Endothelial cell of umbilical vein (primary cell): Measurements from ENCODE around the gene FBXO48. TPM values are rescaled to one million over a fixed set of nuclear protein-coding genes. Genes with fewer than 3 reads are reported as not detected.

Source experiments
- BruUV-seq: library from RNA; stranded (reverse); fragments of 400-500 nt; replicated peaks from 2 replicates; lab custom pipeline; 2021; lab: Mats Ljungman, UMichigan
- CTCF ChIA-PET: fragments of 300-600, 350-600 bp; sonication (Branson Sonifier 250); formaldehyde crosslinking; loops from one replicate; lab custom pipeline; 2021; ENCODE audit warnings: antibody characterized with exemption, inconsistent platforms; lab: Charles Lee
- POLR2A ChIA-PET: fragments of 300-600, 350-600 bp; sonication (Branson Sonifier 250); formaldehyde crosslinking; loops from one replicate; lab custom pipeline; 2021; ENCODE audit warnings: antibody characterized with exemption, inconsistent platforms; lab: Charles Lee
- DNase-seq: peaks from one replicate; pipeline ENCODE4 v3.0.0-alpha.2; 2011; ENCODE audit warnings: low read depth, low spot score
- FAIRE-seq: peaks from 2 replicates; lab custom pipeline; 2011; peaks lifted over from hg19 to GRCh38; lab: Jason Lieb, UNC
- H2AFZ ChIP-seq: 2 replicates; pipeline ENCODE4 v1.6.0; 2012; ENCODE audit warnings: low read depth, low read length, control low read depth, inconsistent platforms
- H3K27ac ChIP-seq: 2 replicates; pipeline ENCODE4 v1.5.1; 2011; ENCODE audit warnings: low read depth, mild to moderate bottlenecking, control low read depth, low read length, moderate library complexity; ENCODE audit not compliant: insufficient read depth
- H3K27me3 ChIP-seq, 2 experiments: 2 replicates each; pipeline versions ENCODE4 v1.6.0 to v1.6.1; 2011; ENCODE audit warnings: low read length in 2 of 2, mixed read lengths in 1 of 2; ENCODE audit not compliant: control insufficient read depth in 2 of 2, insufficient read depth in 2 of 2
- H3K36me3 ChIP-seq, 2 experiments: 2 replicates in 1 of 2; 3 replicates in 1 of 2; pipeline ENCODE4 v1.5.1; 2011; ENCODE audit warnings: low read length in 2 of 2, mild to moderate bottlenecking in 1 of 2, moderate library complexity in 1 of 2; ENCODE audit not compliant: control insufficient read depth in 2 of 2, insufficient read depth in 2 of 2; ENCODE audit errors: extremely low read depth in 1 of 2
- H3K4me1 ChIP-seq: 3 replicates; pipeline ENCODE4 v1.5.1; 2011; ENCODE audit warnings: mild to moderate bottlenecking, low read length; ENCODE audit not compliant: control insufficient read depth, insufficient read depth; ENCODE audit errors: extremely low read depth
- H3K4me2 ChIP-seq: 2 replicates; pipeline ENCODE4 v1.6.1; 2011; ENCODE audit warnings: low read length, control low read depth, mixed read lengths; ENCODE audit not compliant: insufficient read depth
- H3K4me3 ChIP-seq, 3 experiments: fragments of 200-600 bp in 1 of 3; sonication (generic), shearing (Covaris generic) in 1 of 3; replicated peaks in 1 of 3; 2 replicates each; pipeline ENCODE4 v1.5.1; 2011 to 2016; ENCODE audit warnings: control low read depth in 3 of 3, low read length in 3 of 3, mild to moderate bottlenecking in 2 of 3, inconsistent platforms in 1 of 3, low read depth in 1 of 3, moderate library complexity in 1 of 3; ENCODE audit not compliant: insufficient read depth in 1 of 3
- H3K79me2 ChIP-seq: 2 replicates; pipeline ENCODE4 v1.6.0; 2012; ENCODE audit warnings: low read length, inconsistent platforms; ENCODE audit not compliant: control insufficient read depth, insufficient read depth
- H3K9ac ChIP-seq: replicated peaks from 2 replicates; pipeline ENCODE3; 2011; ENCODE audit warnings: low read length, control low read depth; ENCODE audit not compliant: insufficient read depth; ENCODE audit errors: extremely low read depth
- H3K9me1 ChIP-seq: replicated peaks from 3 replicates; pipeline ENCODE4 v1.6.0; 2011; ENCODE audit warnings: mild to moderate bottlenecking, low read length; ENCODE audit not compliant: control insufficient read depth, insufficient read depth; ENCODE audit errors: extremely low read depth
- H3K9me3 ChIP-seq: replicated peaks from 2 replicates; pipeline ENCODE4 v1.5.1; 2012; ENCODE audit warnings: low read length, inconsistent platforms; ENCODE audit not compliant: control insufficient read depth, insufficient read depth
- H4K20me1 ChIP-seq: replicated peaks from 2 replicates; pipeline ENCODE3; 2011; ENCODE audit warnings: mild to moderate bottlenecking, low read length; ENCODE audit not compliant: control insufficient read depth, insufficient read depth; ENCODE audit errors: extremely low read depth
- CTCF ChIP-seq, 2 donors: IDR thresholded peaks; 1 replicate in 1 of 2; 2 replicates in 1 of 2; pipeline ENCODE4 v1.5.1; 2011; ENCODE audit warnings: low read length in 2 of 2, mild to moderate bottlenecking in 2 of 2, moderate library complexity in 2 of 2, control low read depth in 1 of 2, inconsistent platforms in 1 of 2, low read depth in 1 of 2; ENCODE audit not compliant: insufficient read depth in 1 of 2; ENCODE audit errors: extremely low read depth in 1 of 2
- EZH2 ChIP-seq: IDR thresholded peaks from 2 replicates; pipeline ENCODE4 v1.6.1; 2012; ENCODE audit warnings: borderline replicate concordance, low read depth, mild to moderate bottlenecking, moderate library complexity, low read length, inconsistent platforms; ENCODE audit not compliant: severe bottlenecking
- FOS ChIP-seq: IDR thresholded peaks from 2 replicates; pipeline ENCODE4 v1.6.1; 2011; ENCODE audit warnings: mild to moderate bottlenecking, low read length, moderate library complexity, borderline replicate concordance; ENCODE audit not compliant: insufficient read depth
- GATA2 ChIP-seq: IDR thresholded peaks from 2 replicates; pipeline ENCODE4 v1.7.0; 2011; ENCODE audit warnings: low read depth, mild to moderate bottlenecking, moderate library complexity, mixed read lengths, low read length; ENCODE audit not compliant: insufficient read length, insufficient read depth
- JUN ChIP-seq: IDR thresholded peaks from 2 replicates; pipeline ENCODE4 v1.6.1; 2011; ENCODE audit warnings: borderline replicate concordance, low read depth; ENCODE audit not compliant: insufficient read length, insufficient read depth
- MYC ChIP-seq: IDR thresholded peaks from one replicate; pipeline ENCODE4 v1.6.1; 2011; ENCODE audit warnings: mild to moderate bottlenecking, low read depth, low read length
- POLR2A ChIP-seq: IDR thresholded peaks from 2 replicates; pipeline ENCODE4 v1.6.1; 2012; ENCODE audit warnings: low read depth, mild to moderate bottlenecking, control low read depth, low read length
- POLR2AphosphoS5 ChIP-seq: IDR thresholded peaks from 2 replicates; pipeline ENCODE4 v1.6.1; 2012; ENCODE audit warnings: low read depth, mild to moderate bottlenecking, control low read depth, low read length, moderate library complexity; ENCODE audit not compliant: insufficient read depth
- dilution Hi-C: fragments of 300-500 bp; cut with MboI; formaldehyde crosslinking; loops from one replicate; pipeline ENCODE4 v1.15.0; 2019; ENCODE audit warnings: low sequenced_read_pairs; ENCODE audit not compliant: extremely low pct_ligation_motif_present
- intact Hi-C: fragments of 100-400 bp; cut with micrococcal nuclease; formaldehyde crosslinking; loops from one replicate; pipeline ENCODE4 v1.10.0; 2022
- polyA plus RNA-seq, 4 experiments: library from polyadenylated mRNA; depleted of rRNA in 3 of 4; stranded (reverse) in 3 of 4; unstranded in 1 of 4; fragments of >200 nt; gene quantifications; 2 replicates each; pipeline versions ENCODE4 v1.2.1 to v1.2.3, GENCODE V29; 2011 to 2012; ENCODE audit warnings: missing spikeins in 1 of 4
- total RNA-seq: library from RNA; stranded (reverse); gene quantifications from 2 replicates; pipeline ENCODE4 v1.2.3, GENCODE V29; 2021
- TF ChIP-seq, protein P1 (sequence below): IDR thresholded peaks from 2 replicates; pipeline ENCODE4 v1.6.1; 2011; ENCODE audit not compliant: insufficient read depth, insufficient read length

The FBXO48 gene
- total and polyA plus RNA-seq, 2 donors (not counting 3 experiments of a cell fraction or from before 2014, with no cell fraction given): 0.46 to 0.73 TPM

DNA sequence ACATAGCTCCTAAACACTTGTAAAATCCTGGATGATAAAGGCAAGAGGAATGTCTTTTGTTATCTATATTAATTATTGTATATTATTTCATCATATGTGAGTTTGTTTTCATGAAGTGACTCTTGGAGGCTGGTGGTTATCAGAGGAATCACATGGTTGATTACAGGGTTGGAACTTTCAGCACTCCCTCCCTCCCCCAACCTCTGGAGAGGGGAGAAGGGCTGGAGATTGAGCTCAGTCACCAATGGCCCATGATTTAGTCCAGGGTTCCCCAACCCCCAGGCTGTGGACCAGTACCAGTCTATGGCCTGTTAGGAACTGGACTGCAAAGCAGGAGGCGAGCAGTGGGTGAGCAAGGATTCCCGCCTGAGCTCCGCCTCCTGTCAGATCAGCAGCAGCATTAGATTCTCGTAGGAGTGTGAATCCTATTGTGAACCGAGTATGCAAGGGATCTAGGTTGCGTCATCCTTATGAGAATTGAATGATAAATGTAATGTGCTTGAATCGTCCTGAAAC lies 37.7 kb downstream of the FBXO48 start:
- H3K4me2 ChIP-seq: no peak overlapping the region
- CTCF ChIA-PET: interaction anchor here (1.7 to 3.4 kb wide), 3 partner anchors 11 to 307 kb away, joined by 3 to 24 read pairs (median 5); no protein-coding TSS in a partner anchor
- H4K20me1 ChIP-seq: no peaks in the 10 kb centered on the region
- DNase-seq: no peak
- FAIRE-seq: no peak
- no peak overlapping the region for H3K9ac ChIP-seq
- dilution Hi-C loops (no loop called here), intact Hi-C loops (no loop called here)
- TF ChIP-seq POLR2AphosphoS5 (no peak), GATA2 (no peak), EZH2 (no peak), MYC (no peak), JUN (no peak), FOS (no peak), POLR2A (no peak), CTCF (IDR thresholded peaks at IDR 0.05; ENCODE audit: extremely low read depth in 1 of 2, insufficient read depth in 1 of 2, low read depth in 1 of 2, low read length in 2 of 2) (no peak)
- TF ChIP-seq, protein P1, sequence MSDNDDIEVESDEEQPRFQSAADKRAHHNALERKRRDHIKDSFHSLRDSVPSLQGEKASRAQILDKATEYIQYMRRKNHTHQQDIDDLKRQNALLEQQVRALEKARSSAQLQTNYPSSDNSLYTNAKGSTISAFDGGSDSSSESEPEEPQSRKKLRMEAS: no peak
- H3K4me3 ChIP-seq: no peak overlapping the region
- POLR2A ChIA-PET: no interaction called here
- H3K27me3 ChIP-seq: peaks cover 10 to 16% of the 10 kb centered on the region in 2 experiments
- no peak overlapping the region for H2AFZ ChIP-seq
- no peaks in the 10 kb centered on the region for H3K36me3 ChIP-seq
- H3K4me1 ChIP-seq: no peaks in the 10 kb centered on the region
- H3K9me1 ChIP-seq: no peaks in the 10 kb centered on the region
- no TSS peak for BruUV-seq
- H3K9me3 ChIP-seq: no peaks in the 10 kb centered on the region
- no peak overlapping the region for H3K27ac ChIP-seq
- H3K79me2 ChIP-seq: no peaks in the 10 kb centered on the region
